ENCODE measurements around the gene MKX.

MKX gene

DNA sequence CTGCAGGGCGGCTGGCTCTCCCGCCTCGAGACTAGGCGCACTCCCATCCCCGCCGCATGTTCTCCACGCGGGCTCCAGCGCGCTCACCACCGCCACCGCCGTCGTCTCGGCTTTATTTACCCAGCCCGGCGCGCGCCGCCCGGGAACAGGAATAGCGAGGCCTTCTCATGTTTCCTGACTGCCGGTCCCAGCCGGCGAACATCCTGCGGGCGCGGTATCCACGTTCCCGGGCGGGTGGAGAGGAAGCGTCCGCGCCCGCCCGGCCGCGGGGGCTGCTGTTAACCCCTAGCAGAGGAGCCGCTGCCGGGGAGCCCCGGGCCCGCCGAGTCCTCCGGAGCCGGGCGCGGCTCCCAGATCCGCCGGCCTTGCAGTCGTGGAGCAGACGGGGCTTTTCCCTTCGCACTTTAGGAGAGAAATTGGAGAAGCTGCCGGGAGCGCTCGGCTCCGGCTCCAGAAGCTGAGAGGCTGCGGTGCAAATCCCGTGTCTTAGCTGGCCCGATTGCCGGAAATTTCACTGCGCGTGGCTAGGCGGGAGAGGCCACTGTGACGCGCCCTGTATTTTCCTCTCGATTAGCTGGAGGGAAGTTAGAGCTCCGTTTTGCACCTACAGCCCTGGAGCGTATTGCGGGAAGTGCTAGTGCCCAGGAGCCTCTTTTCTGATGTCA is at the start of gene MKX:
MKX (minus strand) TSS at position 88 of the 665 bp plus-strand sequence. CDS start 2,404 bp downstream, outside the sequence.
- no peak for TF ChIP-seq CTCF (conservative IDR thresholded peaks at IDR 0.05; ENCODE audit: control insufficient read depth, insufficient read depth, low read depth, low read length)
- DNase-seq (ENCODE audit: low read depth) = peak; percentile 48
- H3K4me3 ChIP-seq (ENCODE audit: control insufficient read depth, low read depth, low read length) = peak within 1 kb of the TSS; percentile 24

DNA sequence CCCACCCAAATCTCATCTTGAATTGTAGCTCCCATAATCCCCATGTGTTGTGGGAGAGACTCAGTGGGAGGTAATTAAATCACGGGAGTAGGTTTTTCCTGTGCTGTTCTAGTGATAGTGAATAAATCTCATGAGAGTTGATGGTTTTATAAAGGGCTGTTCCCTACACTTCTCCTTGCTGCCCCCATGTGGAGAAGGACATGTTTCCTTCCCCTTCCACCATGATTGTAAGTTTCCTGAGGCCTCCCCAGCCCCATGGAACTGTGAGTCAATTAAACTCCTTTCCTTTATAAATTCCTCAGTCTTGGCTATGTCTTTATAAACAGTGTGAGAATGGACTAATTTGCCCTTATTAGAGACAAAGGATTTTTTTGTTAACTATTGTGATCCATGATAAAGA is 48.5 kb upstream of the MKX start:
- peak; percentile 32 for TF ChIP-seq CTCF (conservative IDR thresholded peaks at IDR 0.05; ENCODE audit: control insufficient read depth, insufficient read depth, low read depth, low read length)
- peak; percentile 33 for DNase-seq (ENCODE audit: low read depth)
- H3K4me3 ChIP-seq (ENCODE audit: control insufficient read depth, low read depth, low read length) = no peak overlapping the region

GRCh38 chr10:27792216-27792615 is 46.6 kb upstream of the MKX start:
- no peak for TF ChIP-seq CTCF (conservative IDR thresholded peaks at IDR 0.05; ENCODE audit: control insufficient read depth, insufficient read depth, low read depth, low read length)
- no peak overlapping the region for H3K4me3 ChIP-seq (ENCODE audit: control insufficient read depth, low read depth, low read length)
- DNase-seq (ENCODE audit: low read depth) = peak; percentile 8

DNA sequence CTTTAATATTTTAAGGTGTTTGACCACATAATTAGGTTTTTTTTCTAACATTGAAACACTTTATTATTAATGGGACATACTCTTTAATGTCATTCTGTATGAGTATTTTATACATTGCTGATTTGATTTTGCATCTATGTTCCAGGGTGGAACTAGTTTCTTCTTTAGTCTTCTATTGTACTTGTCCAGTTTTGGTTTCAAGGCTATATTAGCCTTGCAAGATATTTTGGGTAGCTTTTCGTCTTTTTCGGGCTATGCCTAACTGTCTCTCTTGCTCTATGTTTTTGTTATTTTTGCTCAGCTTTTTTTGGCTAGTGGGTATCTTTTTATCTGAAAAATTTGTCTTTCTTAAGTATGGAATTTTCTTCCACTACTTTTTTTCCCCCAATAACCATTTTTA is 38.7 kb upstream of the MKX start:
- no peak overlapping the region for H3K4me3 ChIP-seq (ENCODE audit: control insufficient read depth, low read depth, low read length)
- DNase-seq (ENCODE audit: low read depth) = no peak
- no peak for TF ChIP-seq CTCF (conservative IDR thresholded peaks at IDR 0.05; ENCODE audit: control insufficient read depth, insufficient read depth, low read depth, low read length)

DNA sequence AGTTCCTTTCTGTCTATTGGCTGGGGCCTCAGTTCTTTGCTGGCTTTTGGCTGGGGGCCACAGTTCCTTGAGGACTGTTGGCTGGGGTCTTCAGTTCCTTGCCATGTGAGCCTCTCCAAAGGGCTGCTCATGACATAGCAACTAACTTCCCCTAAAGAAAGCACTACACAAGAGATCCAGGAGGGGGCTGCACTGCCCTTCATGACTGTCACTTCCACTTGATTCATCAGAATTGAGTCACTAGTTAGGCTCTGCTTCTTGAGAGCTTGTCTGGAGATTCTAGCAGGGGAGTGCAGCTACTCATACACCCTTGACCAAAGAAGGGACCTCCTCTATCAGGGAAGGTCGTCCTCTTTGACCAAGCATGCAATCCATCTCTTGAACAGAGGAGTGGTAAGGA is 38.0 kb upstream of the MKX start:
- peak; percentile 63 for DNase-seq (ENCODE audit: low read depth)
- peak; percentile 46 for TF ChIP-seq CTCF (conservative IDR thresholded peaks at IDR 0.05; ENCODE audit: control insufficient read depth, insufficient read depth, low read depth, low read length)
- no peak overlapping the region for H3K4me3 ChIP-seq (ENCODE audit: control insufficient read depth, low read depth, low read length)

DNA sequence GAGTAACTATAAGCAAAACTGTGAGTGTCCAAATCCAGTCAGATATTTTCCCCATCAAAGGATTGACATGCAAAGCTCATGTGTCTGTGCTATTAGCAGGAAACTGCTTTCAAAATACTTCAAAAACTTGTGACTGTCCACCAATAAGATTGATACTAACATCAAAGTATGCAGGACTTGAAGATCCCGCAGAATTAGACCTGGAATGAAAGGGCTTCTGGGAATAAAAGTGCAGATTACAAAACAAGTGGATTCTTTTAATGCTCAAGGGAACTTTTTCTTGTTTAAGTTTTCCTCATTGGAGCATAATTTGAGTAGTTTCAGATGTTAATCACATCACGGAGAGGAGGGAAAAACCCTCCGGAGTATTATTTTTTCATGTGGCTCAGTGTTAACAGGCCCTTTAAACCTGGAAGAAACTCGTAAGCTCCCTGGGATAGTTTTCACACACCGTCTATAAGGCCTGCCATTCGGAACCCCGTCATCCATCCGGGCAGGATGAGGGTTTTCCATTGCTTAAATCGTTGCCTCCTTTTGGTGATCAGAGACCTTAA is 33.9 kb upstream of the MKX start:
- peak; percentile 18 for DNase-seq (ENCODE audit: low read depth)
- no peak for TF ChIP-seq CTCF (conservative IDR thresholded peaks at IDR 0.05; ENCODE audit: control insufficient read depth, insufficient read depth, low read depth, low read length)
- H3K4me3 ChIP-seq (ENCODE audit: control insufficient read depth, low read depth, low read length) = no peak overlapping the region

Data from fibroblast of mammary gland (primary cell).